ENCODE results near the gene PDHB. TPM values are rescaled to one million over a fixed set of nuclear protein-coding genes. Genes with fewer than 3 reads are reported as not detected.

PDHB gene
- total and polyA plus RNA-seq, 4 donors, result 50.8 to 67.6 (median 63.1) TPM

DNA sequence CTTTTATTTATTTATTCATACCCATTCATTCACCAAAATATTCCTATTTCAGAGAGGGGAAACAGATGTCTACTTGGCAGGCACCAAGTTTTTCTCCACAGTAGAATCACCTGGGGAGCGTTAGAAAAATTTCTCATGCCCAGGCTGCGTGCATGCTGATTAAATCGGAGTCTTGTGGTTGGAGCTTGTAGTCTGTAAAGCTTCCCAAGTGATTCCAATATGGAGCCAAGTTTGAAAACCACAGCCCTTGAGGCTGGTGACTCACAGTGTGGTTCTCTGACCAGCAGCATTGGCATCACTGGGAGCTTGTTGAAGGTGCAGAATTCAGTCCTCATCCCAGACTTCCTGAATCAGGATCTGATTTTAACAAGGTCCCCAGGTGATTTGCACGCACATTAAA lies 49.7 kb downstream of the PDHB start:
- no peak overlapping the region for H3K9ac ChIP-seq (ENCODE audit: insufficient read depth in 1 of 2, low read length in 2 of 2)
- peaks cover 6 to 31% (median 14%) of the 10 kb centered on the region in 5 donors for H3K4me1 ChIP-seq (ENCODE audit: control insufficient read depth in 5 of 5, insufficient read depth in 5 of 5, low read length in 5 of 5)
- DNase-seq (no peak), ATAC-seq (ENCODE audit: insufficient read depth, low FRiP score) (peak; percentile 35)
- no peak overlapping the region for H3K27ac ChIP-seq (ENCODE audit: low read depth in 1 of 2, low read length in 1 of 2)
- H3K27me3 ChIP-seq (ENCODE audit: control insufficient read depth in 3 of 3, insufficient read depth in 3 of 3, low read length in 2 of 3), result no peaks in the 10 kb centered on the region
- TF ChIP-seq, protein P1, sequence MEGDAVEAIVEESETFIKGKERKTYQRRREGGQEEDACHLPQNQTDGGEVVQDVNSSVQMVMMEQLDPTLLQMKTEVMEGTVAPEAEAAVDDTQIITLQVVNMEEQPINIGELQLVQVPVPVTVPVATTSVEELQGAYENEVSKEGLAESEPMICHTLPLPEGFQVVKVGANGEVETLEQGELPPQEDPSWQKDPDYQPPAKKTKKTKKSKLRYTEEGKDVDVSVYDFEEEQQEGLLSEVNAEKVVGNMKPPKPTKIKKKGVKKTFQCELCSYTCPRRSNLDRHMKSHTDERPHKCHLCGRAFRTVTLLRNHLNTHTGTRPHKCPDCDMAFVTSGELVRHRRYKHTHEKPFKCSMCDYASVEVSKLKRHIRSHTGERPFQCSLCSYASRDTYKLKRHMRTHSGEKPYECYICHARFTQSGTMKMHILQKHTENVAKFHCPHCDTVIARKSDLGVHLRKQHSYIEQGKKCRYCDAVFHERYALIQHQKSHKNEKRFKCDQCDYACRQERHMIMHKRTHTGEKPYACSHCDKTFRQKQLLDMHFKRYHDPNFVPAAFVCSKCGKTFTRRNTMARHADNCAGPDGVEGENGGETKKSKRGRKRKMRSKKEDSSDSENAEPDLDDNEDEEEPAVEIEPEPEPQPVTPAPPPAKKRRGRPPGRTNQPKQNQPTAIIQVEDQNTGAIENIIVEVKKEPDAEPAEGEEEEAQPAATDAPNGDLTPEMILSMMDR (IDR thresholded peaks at IDR 0.05; ENCODE audit: control extremely low read depth, extremely low read depth), result no peak
- H3K9me3 ChIP-seq (ENCODE audit: control insufficient read depth in 4 of 4, insufficient read depth in 3 of 4, low read length in 3 of 4), result no peaks in the 10 kb centered on the region
- no peak overlapping the region for H3K4me3 ChIP-seq
- 90 to 95% methylated on average over 4 of the region's 4 CpGs for WGBS, 2 donors
- peaks cover 0 to 7% (median 3%) of the 10 kb centered on the region in 4 donors for H3K36me3 ChIP-seq (ENCODE audit: control insufficient read depth in 4 of 4, insufficient read depth in 4 of 4, low read length in 4 of 4)

DNA sequence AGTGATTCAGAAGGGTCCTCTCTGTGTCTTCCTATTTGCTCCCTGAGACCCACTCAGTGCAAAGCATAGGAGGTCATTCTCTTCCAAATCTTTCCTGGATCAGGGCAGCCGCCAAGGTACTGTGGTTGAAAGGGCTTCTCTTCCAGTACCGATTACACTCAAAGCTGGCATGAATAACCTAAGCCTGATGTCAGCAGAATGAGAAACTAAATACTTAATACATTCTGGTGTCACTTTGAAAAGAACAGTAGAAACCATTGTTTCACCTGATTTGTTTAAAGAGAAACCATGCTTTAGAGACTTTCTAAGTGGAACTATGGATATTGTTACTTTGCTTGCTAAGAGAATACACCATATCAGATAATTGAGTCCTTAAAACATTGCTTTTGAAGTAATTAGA lies 50.2 kb downstream of the PDHB start:
- TF ChIP-seq, protein P1 (IDR thresholded peaks at IDR 0.05; ENCODE audit: control extremely low read depth, extremely low read depth), result no peak
- H3K36me3 ChIP-seq (ENCODE audit: control insufficient read depth in 4 of 4, insufficient read depth in 4 of 4, low read length in 4 of 4), result peaks cover 0 to 7% (median 3%) of the 10 kb centered on the region in 4 donors
- ATAC-seq (ENCODE audit: insufficient read depth, low FRiP score), result no peak
- DNase-seq, result no peak
- H3K9ac ChIP-seq (ENCODE audit: insufficient read depth in 1 of 2, low read length in 2 of 2), result no peak overlapping the region
- 82 to 83% methylated on average over 2 of the region's 2 CpGs for WGBS, 2 donors
- no peaks in the 10 kb centered on the region for H3K27me3 ChIP-seq (ENCODE audit: control insufficient read depth in 3 of 3, insufficient read depth in 3 of 3, low read length in 2 of 3)
- no peaks in the 10 kb centered on the region for H3K9me3 ChIP-seq (ENCODE audit: control insufficient read depth in 4 of 4, insufficient read depth in 3 of 4, low read length in 3 of 4)
- peaks cover 6 to 27% (median 14%) of the 10 kb centered on the region in 5 donors for H3K4me1 ChIP-seq (ENCODE audit: control insufficient read depth in 5 of 5, insufficient read depth in 5 of 5, low read length in 5 of 5)
- no peak overlapping the region for H3K27ac ChIP-seq (ENCODE audit: low read depth in 1 of 2, low read length in 1 of 2)
- no peak overlapping the region for H3K4me3 ChIP-seq

DNA sequence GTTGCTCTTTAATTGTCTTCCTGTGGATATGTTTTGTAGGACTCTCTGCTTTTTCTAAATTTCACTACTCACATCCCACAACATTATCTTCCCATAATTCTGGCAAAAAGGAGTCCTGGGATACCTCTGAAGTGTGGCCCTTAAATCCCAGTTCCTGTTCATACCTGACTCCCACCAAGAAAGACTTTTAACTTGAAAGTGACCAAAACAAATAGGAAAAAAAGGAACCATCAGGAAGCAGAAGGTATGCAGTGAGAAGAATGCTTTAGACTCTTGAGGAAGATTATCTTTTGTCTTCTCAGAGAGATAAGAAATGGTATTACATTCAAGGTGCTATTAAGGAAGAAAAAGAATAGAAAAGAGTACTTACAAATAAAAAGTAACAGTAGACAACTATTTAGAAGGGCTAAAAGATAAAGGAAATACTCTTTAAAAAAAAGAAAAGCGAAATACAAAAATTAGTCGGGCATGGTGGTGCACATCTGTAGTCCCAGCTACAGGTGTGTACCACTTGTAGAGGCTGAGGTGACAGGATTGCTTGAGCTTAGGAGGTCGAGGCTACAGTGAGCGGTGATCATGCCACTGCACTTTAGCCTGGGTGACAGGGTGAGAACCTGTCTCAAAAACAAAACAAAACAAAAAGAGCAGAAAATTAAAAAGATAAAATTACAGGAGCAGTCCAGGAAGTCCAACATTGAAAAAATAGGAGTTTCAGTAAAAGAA lies 54.1 kb downstream of the PDHB start:
- Histone ChIP-seq H3K27ac (ENCODE audit: low read depth in 1 of 2, low read length in 1 of 2) (no peak overlapping the region), H3K36me3 (ENCODE audit: control insufficient read depth in 4 of 4, insufficient read depth in 4 of 4, low read length in 4 of 4) (peaks cover 0 to 7% (median 0%) of the 10 kb centered on the region in 4 donors), H3K27me3 (ENCODE audit: control insufficient read depth in 3 of 3, insufficient read depth in 3 of 3, low read length in 2 of 3) (no peaks in the 10 kb centered on the region), H3K4me1 (ENCODE audit: control insufficient read depth in 5 of 5, insufficient read depth in 5 of 5, low read length in 5 of 5) (peaks cover 0 to 4% (median 0%) of the 10 kb centered on the region in 5 donors), H3K9ac (ENCODE audit: insufficient read depth in 1 of 2, low read length in 2 of 2) (no peak overlapping the region), H3K9me3 (ENCODE audit: control insufficient read depth in 4 of 4, insufficient read depth in 3 of 4, low read length in 3 of 4) (no peaks in the 10 kb centered on the region), H3K4me3 (no peak overlapping the region)
- ATAC-seq (ENCODE audit: insufficient read depth, low FRiP score) (no peak), DNase-seq (no peak)
- TF ChIP-seq, protein P1 (IDR thresholded peaks at IDR 0.05; ENCODE audit: control extremely low read depth, extremely low read depth), result no peak
- 87 to 95% methylated on average over 4 of the region's 4 CpGs for WGBS, 2 donors

Data from lung (tissue), 12 donors.